ENCODE data around the gene H3-3A.

DNA sequence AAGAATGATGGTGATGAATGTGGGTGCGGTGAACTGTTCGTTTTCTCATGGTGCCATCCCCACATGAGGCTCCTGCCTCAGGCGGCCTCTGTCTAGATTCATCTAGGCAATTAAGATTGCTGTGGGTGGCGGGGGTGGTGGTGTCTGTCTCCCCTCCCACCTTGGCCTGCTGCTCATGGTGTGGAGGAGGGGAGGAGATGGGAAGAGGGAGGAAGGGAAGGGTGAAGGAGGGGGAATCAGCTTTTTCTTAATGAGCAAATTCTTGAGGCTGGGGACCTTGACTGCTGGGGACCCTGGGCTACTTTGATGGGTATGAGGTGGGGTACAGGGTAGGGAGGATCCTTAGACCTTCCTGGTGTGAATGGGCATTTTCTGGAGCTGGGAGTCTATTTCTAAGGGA lies 55.8 kb downstream of the H3-3A start:
- TF ChIP-seq, protein P1, sequence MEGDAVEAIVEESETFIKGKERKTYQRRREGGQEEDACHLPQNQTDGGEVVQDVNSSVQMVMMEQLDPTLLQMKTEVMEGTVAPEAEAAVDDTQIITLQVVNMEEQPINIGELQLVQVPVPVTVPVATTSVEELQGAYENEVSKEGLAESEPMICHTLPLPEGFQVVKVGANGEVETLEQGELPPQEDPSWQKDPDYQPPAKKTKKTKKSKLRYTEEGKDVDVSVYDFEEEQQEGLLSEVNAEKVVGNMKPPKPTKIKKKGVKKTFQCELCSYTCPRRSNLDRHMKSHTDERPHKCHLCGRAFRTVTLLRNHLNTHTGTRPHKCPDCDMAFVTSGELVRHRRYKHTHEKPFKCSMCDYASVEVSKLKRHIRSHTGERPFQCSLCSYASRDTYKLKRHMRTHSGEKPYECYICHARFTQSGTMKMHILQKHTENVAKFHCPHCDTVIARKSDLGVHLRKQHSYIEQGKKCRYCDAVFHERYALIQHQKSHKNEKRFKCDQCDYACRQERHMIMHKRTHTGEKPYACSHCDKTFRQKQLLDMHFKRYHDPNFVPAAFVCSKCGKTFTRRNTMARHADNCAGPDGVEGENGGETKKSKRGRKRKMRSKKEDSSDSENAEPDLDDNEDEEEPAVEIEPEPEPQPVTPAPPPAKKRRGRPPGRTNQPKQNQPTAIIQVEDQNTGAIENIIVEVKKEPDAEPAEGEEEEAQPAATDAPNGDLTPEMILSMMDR (conservative IDR thresholded peaks at IDR 0.05; ENCODE audit: low read depth in 2 of 2): no peak
- TF ChIP-seq JUNB (IDR thresholded peaks at IDR 0.05; ENCODE audit: unreplicated experiment) (no peak), EZH2phosphoT487 (IDR thresholded peaks at IDR 0.05; ENCODE audit: unreplicated experiment) (no peak), ZNF331 (CRISPR knock-in tag; IDR thresholded peaks at IDR 0.05; ENCODE audit: low read depth) (no peak), EZH2 (IDR thresholded peaks at IDR 0.05; ENCODE audit: low read depth, unreplicated experiment) (no peak), POLR2AphosphoS5 (IDR thresholded peaks at IDR 0.05; ENCODE audit: low read depth) (no peak), STAT1 (IDR thresholded peaks at IDR 0.05; ENCODE audit: unreplicated experiment) (no peak), CREB1 (CRISPR knock-in tag; IDR thresholded peaks at IDR 0.05; ENCODE audit: low read depth) (no peak), ZNF114 (CRISPR knock-in tag; IDR thresholded peaks at IDR 0.05) (no peak)
- TF ChIP-seq, protein P2, sequence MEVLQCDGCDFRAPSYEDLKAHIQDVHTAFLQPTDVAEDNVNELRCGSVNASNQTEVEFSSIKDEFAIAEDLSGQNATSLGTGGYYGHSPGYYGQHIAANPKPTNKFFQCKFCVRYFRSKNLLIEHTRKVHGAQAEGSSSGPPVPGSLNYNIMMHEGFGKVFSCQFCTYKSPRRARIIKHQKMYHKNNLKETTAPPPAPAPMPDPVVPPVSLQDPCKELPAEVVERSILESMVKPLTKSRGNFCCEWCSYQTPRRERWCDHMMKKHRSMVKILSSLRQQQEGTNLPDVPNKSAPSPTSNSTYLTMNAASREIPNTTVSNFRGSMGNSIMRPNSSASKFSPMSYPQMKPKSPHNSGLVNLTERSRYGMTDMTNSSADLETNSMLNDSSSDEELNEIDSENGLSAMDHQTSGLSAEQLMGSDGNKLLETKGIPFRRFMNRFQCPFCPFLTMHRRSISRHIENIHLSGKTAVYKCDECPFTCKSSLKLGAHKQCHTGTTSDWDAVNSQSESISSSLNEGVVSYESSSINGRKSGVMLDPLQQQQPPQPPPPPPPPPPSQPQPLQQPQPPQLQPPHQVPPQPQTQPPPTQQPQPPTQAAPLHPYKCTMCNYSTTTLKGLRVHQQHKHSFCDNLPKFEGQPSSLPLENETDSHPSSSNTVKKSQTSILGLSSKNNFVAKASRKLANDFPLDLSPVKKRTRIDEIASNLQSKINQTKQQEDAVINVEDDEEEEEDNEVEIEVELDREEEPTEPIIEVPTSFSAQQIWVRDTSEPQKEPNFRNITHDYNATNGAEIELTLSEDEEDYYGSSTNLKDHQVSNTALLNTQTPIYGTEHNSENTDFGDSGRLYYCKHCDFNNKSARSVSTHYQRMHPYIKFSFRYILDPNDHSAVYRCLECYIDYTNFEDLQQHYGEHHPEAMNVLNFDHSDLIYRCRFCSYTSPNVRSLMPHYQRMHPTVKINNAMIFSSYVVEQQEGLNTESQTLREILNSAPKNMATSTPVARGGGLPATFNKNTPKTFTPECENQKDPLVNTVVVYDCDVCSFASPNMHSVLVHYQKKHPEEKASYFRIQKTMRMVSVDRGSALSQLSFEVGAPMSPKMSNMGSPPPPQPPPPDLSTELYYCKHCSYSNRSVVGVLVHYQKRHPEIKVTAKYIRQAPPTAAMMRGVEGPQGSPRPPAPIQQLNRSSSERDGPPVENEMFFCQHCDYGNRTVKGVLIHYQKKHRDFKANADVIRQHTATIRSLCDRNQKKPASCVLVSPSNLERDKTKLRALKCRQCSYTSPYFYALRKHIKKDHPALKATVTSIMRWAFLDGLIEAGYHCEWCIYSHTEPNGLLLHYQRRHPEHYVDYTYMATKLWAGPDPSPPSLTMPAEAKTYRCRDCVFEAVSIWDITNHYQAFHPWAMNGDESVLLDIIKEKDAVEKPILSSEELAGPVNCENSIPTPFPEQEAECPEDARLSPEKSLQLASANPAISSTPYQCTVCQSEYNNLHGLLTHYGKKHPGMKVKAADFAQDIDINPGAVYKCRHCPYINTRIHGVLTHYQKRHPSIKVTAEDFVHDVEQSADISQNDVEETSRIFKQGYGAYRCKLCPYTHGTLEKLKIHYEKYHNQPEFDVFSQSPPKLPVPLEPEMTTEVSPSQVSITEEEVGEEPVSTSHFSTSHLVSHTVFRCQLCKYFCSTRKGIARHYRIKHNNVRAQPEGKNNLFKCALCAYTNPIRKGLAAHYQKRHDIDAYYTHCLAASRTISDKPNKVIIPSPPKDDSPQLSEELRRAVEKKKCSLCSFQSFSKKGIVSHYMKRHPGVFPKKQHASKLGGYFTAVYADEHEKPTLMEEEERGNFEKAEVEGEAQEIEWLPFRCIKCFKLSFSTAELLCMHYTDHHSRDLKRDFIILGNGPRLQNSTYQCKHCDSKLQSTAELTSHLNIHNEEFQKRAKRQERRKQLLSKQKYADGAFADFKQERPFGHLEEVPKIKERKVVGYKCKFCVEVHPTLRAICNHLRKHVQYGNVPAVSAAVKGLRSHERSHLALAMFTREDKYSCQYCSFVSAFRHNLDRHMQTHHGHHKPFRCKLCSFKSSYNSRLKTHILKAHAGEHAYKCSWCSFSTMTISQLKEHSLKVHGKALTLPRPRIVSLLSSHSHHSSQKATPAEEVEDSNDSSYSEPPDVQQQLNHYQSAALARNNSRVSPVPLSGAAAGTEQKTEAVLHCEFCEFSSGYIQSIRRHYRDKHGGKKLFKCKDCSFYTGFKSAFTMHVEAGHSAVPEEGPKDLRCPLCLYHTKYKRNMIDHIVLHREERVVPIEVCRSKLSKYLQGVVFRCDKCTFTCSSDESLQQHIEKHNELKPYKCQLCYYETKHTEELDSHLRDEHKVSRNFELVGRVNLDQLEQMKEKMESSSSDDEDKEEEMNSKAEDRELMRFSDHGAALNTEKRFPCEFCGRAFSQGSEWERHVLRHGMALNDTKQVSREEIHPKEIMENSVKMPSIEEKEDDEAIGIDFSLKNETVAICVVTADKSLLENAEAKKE (CRISPR knock-in tag; IDR thresholded peaks at IDR 0.05): no peak
- TF ChIP-seq, protein P3, sequence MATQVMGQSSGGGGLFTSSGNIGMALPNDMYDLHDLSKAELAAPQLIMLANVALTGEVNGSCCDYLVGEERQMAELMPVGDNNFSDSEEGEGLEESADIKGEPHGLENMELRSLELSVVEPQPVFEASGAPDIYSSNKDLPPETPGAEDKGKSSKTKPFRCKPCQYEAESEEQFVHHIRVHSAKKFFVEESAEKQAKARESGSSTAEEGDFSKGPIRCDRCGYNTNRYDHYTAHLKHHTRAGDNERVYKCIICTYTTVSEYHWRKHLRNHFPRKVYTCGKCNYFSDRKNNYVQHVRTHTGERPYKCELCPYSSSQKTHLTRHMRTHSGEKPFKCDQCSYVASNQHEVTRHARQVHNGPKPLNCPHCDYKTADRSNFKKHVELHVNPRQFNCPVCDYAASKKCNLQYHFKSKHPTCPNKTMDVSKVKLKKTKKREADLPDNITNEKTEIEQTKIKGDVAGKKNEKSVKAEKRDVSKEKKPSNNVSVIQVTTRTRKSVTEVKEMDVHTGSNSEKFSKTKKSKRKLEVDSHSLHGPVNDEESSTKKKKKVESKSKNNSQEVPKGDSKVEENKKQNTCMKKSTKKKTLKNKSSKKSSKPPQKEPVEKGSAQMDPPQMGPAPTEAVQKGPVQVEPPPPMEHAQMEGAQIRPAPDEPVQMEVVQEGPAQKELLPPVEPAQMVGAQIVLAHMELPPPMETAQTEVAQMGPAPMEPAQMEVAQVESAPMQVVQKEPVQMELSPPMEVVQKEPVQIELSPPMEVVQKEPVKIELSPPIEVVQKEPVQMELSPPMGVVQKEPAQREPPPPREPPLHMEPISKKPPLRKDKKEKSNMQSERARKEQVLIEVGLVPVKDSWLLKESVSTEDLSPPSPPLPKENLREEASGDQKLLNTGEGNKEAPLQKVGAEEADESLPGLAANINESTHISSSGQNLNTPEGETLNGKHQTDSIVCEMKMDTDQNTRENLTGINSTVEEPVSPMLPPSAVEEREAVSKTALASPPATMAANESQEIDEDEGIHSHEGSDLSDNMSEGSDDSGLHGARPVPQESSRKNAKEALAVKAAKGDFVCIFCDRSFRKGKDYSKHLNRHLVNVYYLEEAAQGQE (IDR thresholded peaks at IDR 0.05; ENCODE audit: unreplicated experiment): no peak

Measured in GM23338 (cell line).